22Rv1 (cell line): ENCODE results near the gene CA14.

Source experiments
- ZFX ChIP-seq: fragments of 450-650 bp; IDR thresholded peaks from 2 replicates; pipeline ENCODE4 v1.6.1; 2017; ENCODE audit warnings: antibody characterized with exemption, borderline replicate concordance
- TF ChIP-seq, protein P1 (sequence below): fragments of 450-650 bp; IDR thresholded peaks from 2 replicates; pipeline ENCODE4 v1.5.1; 2017; ENCODE audit warnings: mild to moderate bottlenecking

- TF ChIP-seq, protein P1, sequence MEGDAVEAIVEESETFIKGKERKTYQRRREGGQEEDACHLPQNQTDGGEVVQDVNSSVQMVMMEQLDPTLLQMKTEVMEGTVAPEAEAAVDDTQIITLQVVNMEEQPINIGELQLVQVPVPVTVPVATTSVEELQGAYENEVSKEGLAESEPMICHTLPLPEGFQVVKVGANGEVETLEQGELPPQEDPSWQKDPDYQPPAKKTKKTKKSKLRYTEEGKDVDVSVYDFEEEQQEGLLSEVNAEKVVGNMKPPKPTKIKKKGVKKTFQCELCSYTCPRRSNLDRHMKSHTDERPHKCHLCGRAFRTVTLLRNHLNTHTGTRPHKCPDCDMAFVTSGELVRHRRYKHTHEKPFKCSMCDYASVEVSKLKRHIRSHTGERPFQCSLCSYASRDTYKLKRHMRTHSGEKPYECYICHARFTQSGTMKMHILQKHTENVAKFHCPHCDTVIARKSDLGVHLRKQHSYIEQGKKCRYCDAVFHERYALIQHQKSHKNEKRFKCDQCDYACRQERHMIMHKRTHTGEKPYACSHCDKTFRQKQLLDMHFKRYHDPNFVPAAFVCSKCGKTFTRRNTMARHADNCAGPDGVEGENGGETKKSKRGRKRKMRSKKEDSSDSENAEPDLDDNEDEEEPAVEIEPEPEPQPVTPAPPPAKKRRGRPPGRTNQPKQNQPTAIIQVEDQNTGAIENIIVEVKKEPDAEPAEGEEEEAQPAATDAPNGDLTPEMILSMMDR, result no peak
- TF ChIP-seq ZFX, result no peak
Measured at GRCh38 chr1:150271291-150271959, 13.9 kb downstream of the CA14 start.
